Kidney epithelial cell (primary cell): Measurements from ENCODE around the gene INCENP. TPM values are rescaled to one million over a fixed set of nuclear protein-coding genes. Genes with fewer than 3 reads are reported as not detected.

Source experiments
- DNase-seq: peaks from one replicate; pipeline ENCODE4 v3.0.0-alpha.2; 2010; ENCODE audit warnings: low read depth
- H3K27me3 ChIP-seq: 2 replicates; pipeline ENCODE4 v1.6.0; 2011; ENCODE audit warnings: low read length; ENCODE audit not compliant: control insufficient read depth, insufficient read depth
- H3K36me3 ChIP-seq: 2 replicates; pipeline ENCODE4 v1.5.1; 2011; ENCODE audit warnings: low read length; ENCODE audit not compliant: control insufficient read depth, insufficient read depth
- H3K4me3 ChIP-seq: 2 replicates; pipeline ENCODE4 v1.5.1; 2011; ENCODE audit warnings: low read depth, mild to moderate bottlenecking, control low read depth, low read length
- total RNA-seq: library from RNA; depleted of rRNA; stranded (reverse); fragments of >200 nt; gene quantifications from 2 replicates; pipeline ENCODE4 v1.2.3, GENCODE V29; 2015
- TF ChIP-seq, protein P1 (sequence below): IDR thresholded peaks from 2 replicates; pipeline ENCODE4 v1.5.1; 2011; ENCODE audit warnings: mild to moderate bottlenecking, moderate library complexity, low read length, control low read depth, inconsistent platforms; ENCODE audit not compliant: insufficient read depth, poor library complexity, severe bottlenecking

Gene INCENP
- total RNA-seq, 1 donor from 2014 or later = 18.8 TPM

GRCh38 chr11:62140304-62141110, 16.7 kb downstream of the INCENP start:
- H3K4me3 ChIP-seq = no peak overlapping the region
- TF ChIP-seq, protein P1, sequence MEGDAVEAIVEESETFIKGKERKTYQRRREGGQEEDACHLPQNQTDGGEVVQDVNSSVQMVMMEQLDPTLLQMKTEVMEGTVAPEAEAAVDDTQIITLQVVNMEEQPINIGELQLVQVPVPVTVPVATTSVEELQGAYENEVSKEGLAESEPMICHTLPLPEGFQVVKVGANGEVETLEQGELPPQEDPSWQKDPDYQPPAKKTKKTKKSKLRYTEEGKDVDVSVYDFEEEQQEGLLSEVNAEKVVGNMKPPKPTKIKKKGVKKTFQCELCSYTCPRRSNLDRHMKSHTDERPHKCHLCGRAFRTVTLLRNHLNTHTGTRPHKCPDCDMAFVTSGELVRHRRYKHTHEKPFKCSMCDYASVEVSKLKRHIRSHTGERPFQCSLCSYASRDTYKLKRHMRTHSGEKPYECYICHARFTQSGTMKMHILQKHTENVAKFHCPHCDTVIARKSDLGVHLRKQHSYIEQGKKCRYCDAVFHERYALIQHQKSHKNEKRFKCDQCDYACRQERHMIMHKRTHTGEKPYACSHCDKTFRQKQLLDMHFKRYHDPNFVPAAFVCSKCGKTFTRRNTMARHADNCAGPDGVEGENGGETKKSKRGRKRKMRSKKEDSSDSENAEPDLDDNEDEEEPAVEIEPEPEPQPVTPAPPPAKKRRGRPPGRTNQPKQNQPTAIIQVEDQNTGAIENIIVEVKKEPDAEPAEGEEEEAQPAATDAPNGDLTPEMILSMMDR = no peak
- H3K36me3 ChIP-seq = no peaks in the 10 kb centered on the region
- H3K27me3 ChIP-seq = no peaks in the 10 kb centered on the region
- no peak for DNase-seq

DNA sequence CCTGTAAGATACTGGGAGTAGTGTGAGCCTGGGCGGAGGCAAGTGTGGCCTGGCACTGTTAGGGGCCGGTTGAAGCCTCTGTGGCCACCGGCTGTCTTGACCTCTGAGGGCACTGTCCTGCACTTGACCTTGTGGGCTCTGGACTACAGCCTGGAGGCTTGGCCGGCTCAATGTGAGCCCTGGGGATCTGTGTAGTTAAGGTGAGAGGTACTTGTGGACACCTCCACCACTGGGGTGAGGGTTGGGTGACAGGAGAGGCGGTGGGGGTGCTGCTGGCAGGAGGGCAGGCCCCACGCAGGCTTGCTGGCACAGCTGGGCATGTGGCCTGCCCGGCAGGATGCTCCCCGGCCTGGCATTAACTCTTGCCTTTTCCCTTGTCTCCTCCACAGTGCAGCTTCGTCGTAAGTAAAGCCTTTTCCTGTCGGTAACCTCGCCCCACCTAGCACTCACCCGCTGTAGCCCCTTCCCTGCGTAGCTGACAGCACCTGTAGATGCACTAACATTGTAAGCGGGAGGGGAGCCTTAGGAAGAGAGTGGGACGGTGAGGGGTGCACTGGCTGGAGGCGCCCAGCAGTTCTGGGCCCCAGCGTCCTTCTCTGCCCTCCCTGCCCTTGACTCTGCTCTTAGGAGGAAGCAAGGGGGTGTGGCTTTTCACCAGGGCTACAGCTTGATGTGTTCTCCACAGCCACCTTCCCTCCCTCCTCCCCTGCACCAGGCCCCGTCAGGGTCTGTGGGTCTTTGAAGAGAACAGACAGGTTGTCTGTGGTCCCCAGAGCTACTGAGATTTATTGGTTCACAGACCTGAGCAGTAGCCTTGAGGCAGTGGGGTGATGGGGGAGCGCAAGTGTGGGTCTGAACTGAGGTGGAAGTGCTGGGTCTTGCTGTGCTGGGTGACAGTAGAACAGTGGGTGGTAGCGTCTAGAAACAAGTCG, 17.6 kb downstream of the INCENP start:
- TF ChIP-seq, protein P1 = no peak
- no peak for DNase-seq
- H3K27me3 ChIP-seq = no peaks in the 10 kb centered on the region
- no peak overlapping the region for H3K4me3 ChIP-seq
- H3K36me3 ChIP-seq = peaks cover under 1% of the 10 kb centered on the region

GRCh38 chr11:62142043-62142375, 18.2 kb downstream of the INCENP start:
- TF ChIP-seq, protein P1 = no peak
- Histone ChIP-seq H3K27me3 (no peaks in the 10 kb centered on the region), H3K4me3 (no peak overlapping the region), H3K36me3 (peaks cover 1% of the 10 kb centered on the region)
- no peak for DNase-seq

DNA sequence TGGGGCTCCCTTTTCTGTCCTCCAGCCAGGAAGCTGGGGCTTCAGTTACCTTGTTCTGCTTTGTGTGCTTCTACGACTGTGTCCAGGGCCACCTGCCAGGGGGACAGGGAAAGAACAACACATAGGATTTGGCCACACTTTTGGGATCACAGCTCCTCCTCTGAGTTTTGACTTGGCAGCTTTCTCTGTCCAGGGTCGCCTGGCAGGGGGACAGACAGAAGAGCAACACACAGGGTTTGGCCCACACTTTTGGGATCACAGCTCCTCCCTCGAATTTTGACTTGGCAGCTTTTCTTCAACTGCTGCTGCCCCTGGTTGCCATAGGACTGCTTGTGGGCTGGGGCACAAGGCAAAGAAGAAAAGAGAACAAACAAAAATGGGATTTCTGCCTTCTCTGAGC, 19.1 kb downstream of the INCENP start:
- no peak for DNase-seq
- TF ChIP-seq, protein P1 = no peak
- H3K4me3 ChIP-seq = no peak overlapping the region
- H3K36me3 ChIP-seq = peaks cover 2% of the 10 kb centered on the region
- H3K27me3 ChIP-seq = no peaks in the 10 kb centered on the region

DNA sequence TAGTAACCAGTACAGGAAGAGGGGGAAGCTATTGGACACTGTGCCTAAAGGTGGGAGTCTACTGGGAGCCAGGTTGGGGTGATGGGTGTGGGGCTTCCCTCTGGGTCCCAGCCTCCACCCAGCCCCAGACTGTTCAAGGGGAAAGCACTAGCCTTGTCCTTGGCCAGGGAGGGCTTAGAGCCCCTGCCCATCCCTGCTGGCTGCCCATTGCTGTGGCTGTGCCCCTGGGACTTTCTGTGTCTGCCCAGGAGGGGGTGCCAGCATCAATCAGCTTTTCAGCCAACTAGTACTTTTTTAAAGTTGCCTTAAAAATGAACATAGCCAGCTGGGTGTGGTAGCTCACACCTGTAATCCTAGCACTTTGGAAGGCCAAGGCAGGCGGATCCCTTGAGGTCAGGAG, 19.9 kb downstream of the INCENP start:
- no peak for DNase-seq
- TF ChIP-seq, protein P1 = no peak
- Histone ChIP-seq H3K36me3 (peaks cover 2% of the 10 kb centered on the region), H3K27me3 (no peaks in the 10 kb centered on the region), H3K4me3 (no peak overlapping the region)
